ENCODE measurements around the gene SIRPB2. TPM values are rescaled to one million over a fixed set of nuclear protein-coding genes. Genes with fewer than 3 reads are reported as not detected.

Gene SIRPB2
- total RNA-seq, 1 experiment from 2014 or later, result not detected

DNA sequence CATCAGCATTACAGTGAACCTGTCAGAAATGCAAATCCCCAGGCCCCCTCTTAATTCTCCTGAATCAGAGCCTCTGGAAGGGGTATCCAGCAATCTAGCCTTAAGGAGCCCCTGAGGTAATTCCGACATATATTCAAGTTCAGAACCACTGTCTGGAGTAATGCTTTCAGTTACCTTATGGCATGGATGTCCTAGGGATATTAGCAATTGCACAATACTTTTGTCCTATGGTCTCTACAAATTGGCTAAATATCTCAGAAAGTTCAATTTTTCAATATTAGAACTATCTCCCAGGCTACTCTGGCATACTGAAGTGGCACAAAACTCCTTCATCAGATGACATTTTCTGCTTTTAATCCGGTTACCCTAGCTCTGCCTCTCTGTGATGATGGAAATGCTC is 30.9 kb downstream of the SIRPB2 start:
- Histone ChIP-seq H3K14ac (ENCODE audit: insufficient read depth, low read length) (no peak overlapping the region), H4K20me1 (ENCODE audit: control insufficient read depth, insufficient read depth, insufficient read length) (no peaks in the 10 kb centered on the region), H4K91ac (ENCODE audit: insufficient read length, low read depth, low read length) (no peak overlapping the region), H3K4me2 (ENCODE audit: insufficient read depth, insufficient read length, low read length) (no peak overlapping the region), H2BK12ac (ENCODE audit: insufficient read length, low read depth, low read length) (no peak overlapping the region), H2BK5ac (ENCODE audit: insufficient read length, low read length) (no peak overlapping the region), H3K27ac (ENCODE audit: insufficient read length, low read depth, low read length) (no peak overlapping the region), H3K56ac (ENCODE audit: insufficient read length, low read depth, low read length) (no peak overlapping the region), H4K8ac (replicated peaks; ENCODE audit: insufficient read length, low read depth, low read length) (no peak overlapping the region), H2BK20ac (ENCODE audit: low read depth, low read length, poor library complexity, severe bottlenecking) (no peak overlapping the region), H3K79me2 (ENCODE audit: insufficient read depth, low read length) (peaks cover 5% of the 10 kb centered on the region; the same call in 1 of the 2 replicates), H3K4ac (ENCODE audit: low read depth, low read length) (no peak overlapping the region), H3T11ph (ENCODE audit: low read length) (no peak overlapping the region), H4K5ac (ENCODE audit: insufficient read length, low read depth, low read length) (no peak overlapping the region), H3K27me3 (ENCODE audit: insufficient read depth, low read length) (no peaks in the 10 kb centered on the region), H3K9me3 (ENCODE audit: control insufficient read depth, low read depth, low read length) (no peaks in the 10 kb centered on the region), H2BK120ac (ENCODE audit: low read depth, low read length, poor library complexity, severe bottlenecking) (no peak overlapping the region), H2BK15ac (ENCODE audit: low read depth, low read length) (no peak overlapping the region), H3K4me1 (ENCODE audit: insufficient read depth, low read length) (no peaks in the 10 kb centered on the region), H2AFZ (ENCODE audit: low read length) (no peak overlapping the region), H3K23me2 (ENCODE audit: insufficient read length, low read depth, low read length, poor library complexity, severe bottlenecking) (no peaks in the 10 kb centered on the region), H3K9ac (ENCODE audit: extremely low read depth, insufficient read length, low read length) (no peak overlapping the region), H2AK5ac (ENCODE audit: insufficient read length, low read length) (no peak overlapping the region), H3K79me1 (ENCODE audit: insufficient read depth, low read depth, low read length, poor library complexity, severe bottlenecking) (peaks cover 13% of the 10 kb centered on the region), H3K18ac (ENCODE audit: insufficient read length, low read depth, low read length) (no peak overlapping the region), H3K23ac (ENCODE audit: insufficient read length, low read depth, low read length) (no peak overlapping the region)
- no peaks in the 10 kb centered on the region for H3K27me3 Mint-ChIP-seq (ENCODE audit: low read depth)
- no peaks in the 10 kb centered on the region for H3K9me3 Mint-ChIP-seq
- no CpG with 5 or more reads among the region's 2 CpGs for WGBS (ENCODE audit: extremely low coverage, insufficient read length, low lambda C conversion rate)
- no peak overlapping the region for H3K4me3 Mint-ChIP-seq
- TF ChIP-seq, protein P1, sequence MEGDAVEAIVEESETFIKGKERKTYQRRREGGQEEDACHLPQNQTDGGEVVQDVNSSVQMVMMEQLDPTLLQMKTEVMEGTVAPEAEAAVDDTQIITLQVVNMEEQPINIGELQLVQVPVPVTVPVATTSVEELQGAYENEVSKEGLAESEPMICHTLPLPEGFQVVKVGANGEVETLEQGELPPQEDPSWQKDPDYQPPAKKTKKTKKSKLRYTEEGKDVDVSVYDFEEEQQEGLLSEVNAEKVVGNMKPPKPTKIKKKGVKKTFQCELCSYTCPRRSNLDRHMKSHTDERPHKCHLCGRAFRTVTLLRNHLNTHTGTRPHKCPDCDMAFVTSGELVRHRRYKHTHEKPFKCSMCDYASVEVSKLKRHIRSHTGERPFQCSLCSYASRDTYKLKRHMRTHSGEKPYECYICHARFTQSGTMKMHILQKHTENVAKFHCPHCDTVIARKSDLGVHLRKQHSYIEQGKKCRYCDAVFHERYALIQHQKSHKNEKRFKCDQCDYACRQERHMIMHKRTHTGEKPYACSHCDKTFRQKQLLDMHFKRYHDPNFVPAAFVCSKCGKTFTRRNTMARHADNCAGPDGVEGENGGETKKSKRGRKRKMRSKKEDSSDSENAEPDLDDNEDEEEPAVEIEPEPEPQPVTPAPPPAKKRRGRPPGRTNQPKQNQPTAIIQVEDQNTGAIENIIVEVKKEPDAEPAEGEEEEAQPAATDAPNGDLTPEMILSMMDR (conservative IDR thresholded peaks at IDR 0.05), result no peak
- H3K27ac Mint-ChIP-seq, result no peak overlapping the region
- H3K4me1 Mint-ChIP-seq, result peaks cover under 1 to 6% of the 10 kb centered on the region in 2 experiments; a peak in 3 of 4 replicates
- no peak for DNase-seq
- H3K36me3 Mint-ChIP-seq (ENCODE audit: insufficient read depth in 1 of 3, low read depth in 3 of 3), result peaks cover 22 to 51% (median 45%) of the 10 kb centered on the region in 3 experiments; a peak in 6 of 7 replicates
